Measurements from ENCODE around the gene GDF9.
A peak's percentile ranks its signal among the peaks of the same experiment; 100 is the strongest.

The GDF9 gene

GRCh38 chr5:132824426-132824825 is 41.8 kb downstream of the GDF9 start:
- Histone ChIP-seq H3K27me3 (peaks cover 0 to 7% of the 10 kb centered on the region in 2 donors), H3K9me3 (no peaks in the 10 kb centered on the region), H3K4me1 (peaks cover 0 to 25% (median 19%) of the 10 kb centered on the region in 4 donors), H3K4me3 (no peak overlapping the region), H3K36me3 (peaks cover 0 to 14% (median 0%) of the 10 kb centered on the region in 3 donors), H3K27ac (no peak overlapping the region)
- TF ChIP-seq CTCF (IDR thresholded peaks at IDR 0.05), result no peak
- no peak for DNase-seq
- intact Hi-C loops (cut with DNase I; ENCODE audit: low total_unique reads), result no loop called here

GRCh38 chr5:132823481-132824050 is 42.7 kb downstream of the GDF9 start:
- Histone ChIP-seq H3K9me3 (no peaks in the 10 kb centered on the region), H3K4me1 (peaks cover 0 to 26% (median 18%) of the 10 kb centered on the region in 4 donors), H3K4me3 (peak overlapping the region; percentile 33 to 51), H3K27me3 (peaks cover 0 to 7% of the 10 kb centered on the region in 2 donors), H3K36me3 (peaks cover 0 to 14% (median 0%) of the 10 kb centered on the region in 3 donors), H3K27ac (no peak overlapping the region)
- DNase-seq, result no peak
- TF ChIP-seq CTCF (IDR thresholded peaks at IDR 0.05), result no peak
- intact Hi-C loops (cut with DNase I; ENCODE audit: low total_unique reads), result no loop called here

- Histone ChIP-seq H3K27me3 (peaks cover 0 to 7% of the 10 kb centered on the region in 2 donors), H3K36me3 (peaks cover 0 to 14% (median 0%) of the 10 kb centered on the region in 3 donors), H3K27ac (no peak overlapping the region), H3K4me1 (peaks cover 0 to 26% (median 18%) of the 10 kb centered on the region in 4 donors), H3K4me3 (peak overlapping the region; percentile 33 to 51), H3K9me3 (no peaks in the 10 kb centered on the region)
- no peak for TF ChIP-seq CTCF (IDR thresholded peaks at IDR 0.05)
- DNase-seq, result no peak
- intact Hi-C loops (cut with DNase I; ENCODE audit: low total_unique reads), result no loop called here
Observed at GRCh38 chr5:132822650-132823480, 43.4 kb downstream of the GDF9 start.

- H3K27me3 ChIP-seq, result peaks cover 0 to 7% of the 10 kb centered on the region in 2 donors
- TF ChIP-seq CTCF (IDR thresholded peaks at IDR 0.05), result no peak
- intact Hi-C loops (cut with DNase I; ENCODE audit: low total_unique reads), result no loop called here
- no peak for DNase-seq
- no peak overlapping the region for H3K4me3 ChIP-seq
- H3K36me3 ChIP-seq, result peaks cover 0 to 14% (median 0%) of the 10 kb centered on the region in 3 donors
- H3K9me3 ChIP-seq, result no peaks in the 10 kb centered on the region
- H3K4me1 ChIP-seq, result peaks cover 0 to 24% (median 18%) of the 10 kb centered on the region in 4 donors
- H3K27ac ChIP-seq, result no peak overlapping the region
Observed at GRCh38 chr5:132821791-132822190, 44.5 kb downstream of the GDF9 start.

GRCh38 chr5:132821350-132821749 is 44.9 kb downstream of the GDF9 start:
- H3K27me3 ChIP-seq, result peaks cover 0 to 4% of the 10 kb centered on the region in 2 donors

More at GRCh38 chr5:132821350-132821749, 44.9 kb downstream of the GDF9 start:
- H3K36me3 ChIP-seq, result peaks cover 0 to 14% (median 0%) of the 10 kb centered on the region in 3 donors
- no peak overlapping the region for H3K27ac ChIP-seq
- no peak overlapping the region for H3K4me3 ChIP-seq
- H3K4me1 ChIP-seq, result peaks cover 0 to 23% (median 17%) of the 10 kb centered on the region in 4 donors
- TF ChIP-seq CTCF (IDR thresholded peaks at IDR 0.05), result no peak
- H3K9me3 ChIP-seq, result no peaks in the 10 kb centered on the region
- intact Hi-C loops (cut with DNase I; ENCODE audit: low total_unique reads), result no loop called here
- no peak for DNase-seq
